Peyer's patch (tissue), 4 donors: ENCODE data around the gene HMX2.

ENCODE experiments used
- POLR2A ChIP-seq, 2 donors: fragments of 450-650 bp; IDR thresholded peaks; one replicate each; pipeline ENCODE4 v1.5.1; 2017; ENCODE audit warnings: antibody characterized with exemption in 2 of 2, mild to moderate bottlenecking in 2 of 2, moderate library complexity in 2 of 2
- TF ChIP-seq, protein P1 (sequence below), 6 experiments: fragments of 450-650 bp in 4 of 6; fragments of 200-600 bp in 2 of 6; sonication (generic) in 1 of 6; IDR thresholded peaks; one replicate each; pipeline ENCODE4 v1.5.1; 2017 to 2019; ENCODE audit warnings: antibody characterized with exemption in 6 of 6, mild to moderate bottlenecking in 3 of 6, moderate library complexity in 1 of 6

DNA sequence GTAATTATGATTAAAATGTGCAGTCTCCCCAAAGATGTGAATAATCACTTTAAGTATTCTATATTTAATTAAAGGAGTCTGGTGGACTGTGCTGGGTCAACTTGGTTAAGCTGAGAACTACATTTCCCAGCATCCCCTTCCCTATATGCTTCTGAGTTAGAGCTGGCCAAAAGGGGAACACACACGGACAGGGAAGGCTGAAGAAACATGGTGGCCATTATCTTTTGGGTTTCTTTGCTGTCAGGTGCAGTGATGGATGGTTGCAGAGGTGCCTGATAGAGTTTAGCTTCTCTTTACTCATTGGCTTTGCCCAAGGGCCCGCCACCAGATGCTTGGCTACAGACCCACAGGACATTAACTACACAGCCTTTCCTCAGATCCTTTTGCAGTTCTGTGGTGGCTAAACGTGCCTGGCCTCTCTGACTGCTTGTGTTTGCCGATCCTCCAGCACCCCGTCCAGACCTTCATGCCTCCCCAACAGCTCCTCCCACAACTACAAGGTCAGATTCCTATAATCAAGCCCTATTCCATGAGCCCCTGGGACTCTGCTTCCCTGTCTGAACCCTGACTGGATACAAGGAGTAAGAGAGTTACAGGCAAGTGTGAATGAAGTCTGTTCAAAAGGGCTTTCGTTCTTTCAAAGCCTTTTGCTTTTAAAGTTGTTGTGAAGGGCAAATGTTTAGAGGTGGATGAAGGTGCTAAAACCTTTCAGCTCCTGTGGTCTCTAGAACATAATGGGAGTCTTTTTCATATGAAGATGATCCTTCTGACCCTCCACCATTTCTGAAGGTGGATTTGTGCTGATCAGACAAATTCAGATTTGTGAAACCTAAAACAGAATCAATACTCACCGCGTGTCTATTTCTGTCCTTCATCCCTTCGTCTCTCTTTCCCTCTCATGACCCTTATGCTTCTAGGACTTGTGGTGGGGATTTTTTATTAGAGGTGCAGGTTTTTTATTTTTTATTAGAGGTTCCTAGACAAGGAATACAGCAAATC, 27.8 kb downstream of the HMX2 start:
- TF ChIP-seq, protein P1, sequence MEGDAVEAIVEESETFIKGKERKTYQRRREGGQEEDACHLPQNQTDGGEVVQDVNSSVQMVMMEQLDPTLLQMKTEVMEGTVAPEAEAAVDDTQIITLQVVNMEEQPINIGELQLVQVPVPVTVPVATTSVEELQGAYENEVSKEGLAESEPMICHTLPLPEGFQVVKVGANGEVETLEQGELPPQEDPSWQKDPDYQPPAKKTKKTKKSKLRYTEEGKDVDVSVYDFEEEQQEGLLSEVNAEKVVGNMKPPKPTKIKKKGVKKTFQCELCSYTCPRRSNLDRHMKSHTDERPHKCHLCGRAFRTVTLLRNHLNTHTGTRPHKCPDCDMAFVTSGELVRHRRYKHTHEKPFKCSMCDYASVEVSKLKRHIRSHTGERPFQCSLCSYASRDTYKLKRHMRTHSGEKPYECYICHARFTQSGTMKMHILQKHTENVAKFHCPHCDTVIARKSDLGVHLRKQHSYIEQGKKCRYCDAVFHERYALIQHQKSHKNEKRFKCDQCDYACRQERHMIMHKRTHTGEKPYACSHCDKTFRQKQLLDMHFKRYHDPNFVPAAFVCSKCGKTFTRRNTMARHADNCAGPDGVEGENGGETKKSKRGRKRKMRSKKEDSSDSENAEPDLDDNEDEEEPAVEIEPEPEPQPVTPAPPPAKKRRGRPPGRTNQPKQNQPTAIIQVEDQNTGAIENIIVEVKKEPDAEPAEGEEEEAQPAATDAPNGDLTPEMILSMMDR (IDR thresholded peaks at IDR 0.05) = no peak
- TF ChIP-seq POLR2A (IDR thresholded peaks at IDR 0.05) = no peak
